ENCODE data around the gene ADAMTS17. TPM values are rescaled to one million over a fixed set of nuclear protein-coding genes. Genes with fewer than 3 reads are reported as not detected.

The ADAMTS17 gene
- total RNA-seq, 1 experiment from 2014 or later, result 3.2 TPM

- H4K20me1 ChIP-seq (ENCODE audit: insufficient read depth), result no peaks in the 10 kb centered on the region
- no peak overlapping the region for H3K4me2 ChIP-seq
- DNase-seq, result no peak
- H3K9me2 ChIP-seq (ENCODE audit: insufficient read depth), result no peaks in the 10 kb centered on the region
- intact Hi-C loops (cut with micrococcal nuclease; ENCODE audit: unreplicated experiment), result no loop called here
- H3K4me1 ChIP-seq (replicated peaks; ENCODE audit: insufficient read depth), result no peaks in the 10 kb centered on the region
- BruUV-seq (replicated peaks), result no TSS peak
- H3K36me3 ChIP-seq (ENCODE audit: low read depth), result no peaks in the 10 kb centered on the region
- no peak overlapping the region for H3K27ac ChIP-seq
- no peaks in the 10 kb centered on the region for H3F3A ChIP-seq (ENCODE audit: insufficient read depth, low read depth)
- H3K4me3 ChIP-seq, result no peak overlapping the region
- H2AFZ ChIP-seq, result no peak overlapping the region
- ChIA-PET CTCF (no interaction called here), POLR2A (ENCODE audit: unreplicated experiment) (no interaction called here)
- no peaks in the 10 kb centered on the region for H3K9me3 ChIP-seq (ENCODE audit: insufficient read depth, low read depth)
- no peaks in the 10 kb centered on the region for H3K27me3 ChIP-seq (ENCODE audit: insufficient read depth, low read depth)
- no peak for TF ChIP-seq CTCF (conservative IDR thresholded peaks at IDR 0.05)
- no peak for TF ChIP-seq EZH2 (IDR thresholded peaks at IDR 0.05; ENCODE audit: low read depth)
- H3K79me2 ChIP-seq (ENCODE audit: low read depth), result no peaks in the 10 kb centered on the region
Observed at GRCh38 chr15:100263721-100264455, 77.9 kb downstream of the ADAMTS17 start.

DNA sequence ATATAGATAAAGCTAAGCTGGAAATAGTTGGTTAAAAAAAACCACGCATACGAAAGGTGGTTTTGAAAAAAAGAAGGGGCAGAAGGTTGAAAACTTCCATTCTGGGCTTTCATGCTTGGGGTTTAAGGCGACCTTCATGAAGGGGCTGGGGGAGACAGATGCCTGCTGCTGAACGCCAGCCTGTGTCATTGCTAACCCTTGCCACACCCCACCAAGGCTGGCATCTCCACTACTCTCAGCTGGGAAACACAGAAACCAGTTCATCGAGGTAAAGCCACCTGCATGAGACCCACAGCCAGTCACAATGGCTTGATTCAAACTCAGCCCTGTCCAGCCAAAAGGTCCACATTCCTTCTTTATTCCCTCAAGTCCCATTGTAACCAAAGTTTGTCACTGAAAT is 78.7 kb downstream of the ADAMTS17 start:
- Histone ChIP-seq H3K9me3 (ENCODE audit: insufficient read depth, low read depth) (no peaks in the 10 kb centered on the region), H2AFZ (no peak overlapping the region), H3K4me3 (no peak overlapping the region), H3K36me3 (ENCODE audit: low read depth) (no peaks in the 10 kb centered on the region), H3K79me2 (ENCODE audit: low read depth) (no peaks in the 10 kb centered on the region), H3K9me2 (ENCODE audit: insufficient read depth) (no peaks in the 10 kb centered on the region), H4K20me1 (ENCODE audit: insufficient read depth) (no peaks in the 10 kb centered on the region), H3K27me3 (ENCODE audit: insufficient read depth, low read depth) (no peaks in the 10 kb centered on the region), H3K4me2 (no peak overlapping the region), H3K27ac (no peak overlapping the region), H3K4me1 (replicated peaks; ENCODE audit: insufficient read depth) (no peaks in the 10 kb centered on the region), H3F3A (ENCODE audit: insufficient read depth, low read depth) (no peaks in the 10 kb centered on the region)
- ChIA-PET POLR2A (ENCODE audit: unreplicated experiment) (no interaction called here), CTCF (no interaction called here)
- BruUV-seq (replicated peaks), result no TSS peak
- DNase-seq, result no peak
- intact Hi-C loops (cut with micrococcal nuclease; ENCODE audit: unreplicated experiment), result no loop called here
- TF ChIP-seq CTCF (conservative IDR thresholded peaks at IDR 0.05) (no peak), EZH2 (IDR thresholded peaks at IDR 0.05; ENCODE audit: low read depth) (no peak)

DNA sequence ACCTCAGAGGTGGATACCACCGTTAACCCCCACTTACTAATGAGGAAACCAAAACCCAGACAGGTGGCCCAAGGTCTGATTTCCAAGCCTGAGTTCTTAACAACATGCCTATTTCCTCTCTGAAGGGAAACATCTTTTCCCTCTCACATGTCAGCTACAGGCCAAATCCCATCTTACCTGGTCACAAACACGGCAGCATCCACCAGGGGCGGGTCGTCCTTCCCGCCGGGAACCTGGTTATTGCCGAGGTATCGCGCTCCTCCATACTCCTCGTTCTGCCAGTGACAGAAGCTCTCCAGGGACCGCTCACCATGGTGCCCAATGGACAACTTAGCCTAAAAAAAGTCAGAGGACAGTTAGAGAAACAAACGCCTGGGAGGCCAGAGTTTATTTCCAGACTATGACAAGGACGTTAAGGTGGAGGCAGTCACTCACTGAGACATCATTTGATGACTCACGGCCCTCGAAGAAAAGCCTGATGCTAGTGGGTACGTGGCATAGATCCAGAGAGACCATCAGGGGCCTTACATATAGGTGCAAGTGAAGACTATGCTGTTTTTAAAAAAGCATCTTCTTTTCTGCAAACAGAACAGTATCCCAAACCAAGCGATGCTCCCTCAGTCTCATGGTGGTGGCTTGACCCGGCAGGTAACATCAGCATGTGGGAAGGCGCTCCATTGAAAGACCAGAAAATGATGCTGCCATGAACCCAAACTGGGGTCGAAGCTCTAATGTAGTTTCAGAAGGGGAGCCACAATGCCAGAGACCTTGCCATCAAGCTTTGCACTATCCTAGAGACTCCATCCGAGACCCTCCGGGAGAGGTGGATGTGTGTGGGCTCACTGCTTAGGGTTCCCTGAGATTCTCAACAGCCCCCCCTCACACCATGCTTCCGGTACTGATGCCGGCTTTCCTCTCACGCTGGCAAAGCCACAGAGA is 80.2 kb downstream of the ADAMTS17 start:
- H3K36me3 ChIP-seq (ENCODE audit: low read depth), result no peaks in the 10 kb centered on the region
- no peaks in the 10 kb centered on the region for H3K4me1 ChIP-seq (replicated peaks; ENCODE audit: insufficient read depth)
- H3K79me2 ChIP-seq (ENCODE audit: low read depth), result no peaks in the 10 kb centered on the region
- H3K9me2 ChIP-seq (ENCODE audit: insufficient read depth), result no peaks in the 10 kb centered on the region
- BruUV-seq (replicated peaks), result no TSS peak
- H3K4me3 ChIP-seq, result no peak overlapping the region
- TF ChIP-seq EZH2 (IDR thresholded peaks at IDR 0.05; ENCODE audit: low read depth) (no peak), CTCF (conservative IDR thresholded peaks at IDR 0.05) (no peak)
- CTCF ChIA-PET, result no interaction called here
- POLR2A ChIA-PET (ENCODE audit: unreplicated experiment), result no interaction called here
- H3K9me3 ChIP-seq (ENCODE audit: insufficient read depth, low read depth), result no peaks in the 10 kb centered on the region
- no peak overlapping the region for H3K4me2 ChIP-seq
- no peak for DNase-seq
- no peaks in the 10 kb centered on the region for H3K27me3 ChIP-seq (ENCODE audit: insufficient read depth, low read depth)
- H2AFZ ChIP-seq, result no peak overlapping the region
- H3K27ac ChIP-seq, result no peak overlapping the region
- H3F3A ChIP-seq (ENCODE audit: insufficient read depth, low read depth), result no peaks in the 10 kb centered on the region
- intact Hi-C loops (cut with micrococcal nuclease; ENCODE audit: unreplicated experiment), result no loop called here
- H4K20me1 ChIP-seq (ENCODE audit: insufficient read depth), result no peaks in the 10 kb centered on the region
